Endothelial cell (in vitro differentiated cells): ENCODE measurements around the gene ADGRG1. TPM values are rescaled to one million over a fixed set of nuclear protein-coding genes. Genes with fewer than 3 reads are reported as not detected.

Experiments used
- DNase-seq: peaks from one replicate; pipeline ENCODE4 v3.0.0; 2021; ENCODE audit warnings: low spot score
- H3K27ac Mint-ChIP-seq: one replicate; pipeline ENCODE4 v1.8.0; 2021; ENCODE audit warnings: mixed read lengths, inconsistent platforms; ENCODE audit not compliant: unreplicated experiment
- H3K27me3 Mint-ChIP-seq: one replicate; pipeline ENCODE4 v1.8.0; 2021; ENCODE audit warnings: mild to moderate bottlenecking, moderate library complexity, mixed read lengths, inconsistent platforms; ENCODE audit not compliant: unreplicated experiment
- H3K36me3 Mint-ChIP-seq: one replicate; pipeline ENCODE4 v1.8.0; 2021; ENCODE audit warnings: mild to moderate bottlenecking, low read depth, mixed read lengths, inconsistent platforms; ENCODE audit not compliant: unreplicated experiment
- H3K4me1 Mint-ChIP-seq: one replicate; pipeline ENCODE4 v1.8.0; 2021; ENCODE audit warnings: mild to moderate bottlenecking, mixed read lengths, inconsistent platforms; ENCODE audit not compliant: unreplicated experiment
- H3K4me3 Mint-ChIP-seq: one replicate; pipeline ENCODE4 v1.8.0; 2021; ENCODE audit warnings: mild to moderate bottlenecking, mixed read lengths, inconsistent platforms; ENCODE audit not compliant: unreplicated experiment
- H3K9me3 Mint-ChIP-seq: one replicate; pipeline ENCODE4 v1.8.0; 2021; ENCODE audit warnings: mixed read lengths, inconsistent platforms; ENCODE audit not compliant: unreplicated experiment
- CTCF ChIP-seq: fragments of 200-600 bp; sonication (generic); IDR thresholded peaks from one replicate; pipeline ENCODE4 v1.5.0; 2021; ENCODE audit warnings: antibody characterized with exemption; ENCODE audit not compliant: unreplicated experiment
- total RNA-seq: library from RNA; stranded (reverse); fragmentation: NEBNext Ultra II Directional; extraction: Animal tissue kit (Norgen Biotek cat#: 25700); gene quantifications from one replicate; pipeline ENCODE4 v1.2.1, GENCODE V29; 2021; ENCODE audit not compliant: unreplicated experiment

Gene ADGRG1
- total RNA-seq, 1 donor from 2014 or later = 2.7 TPM

- no peaks in the 10 kb centered on the region for H3K9me3 Mint-ChIP-seq
- peaks cover 23% of the 10 kb centered on the region for H3K4me1 Mint-ChIP-seq
- H3K36me3 Mint-ChIP-seq = no peaks in the 10 kb centered on the region
- DNase-seq = no peak
- peaks cover 10% of the 10 kb centered on the region for H3K27me3 Mint-ChIP-seq
- TF ChIP-seq CTCF = no peak
- H3K27ac Mint-ChIP-seq = no peak overlapping the region
- no peak overlapping the region for H3K4me3 Mint-ChIP-seq
Measured at GRCh38 chr16:57682809-57683635, 54.6 kb downstream of the ADGRG1 start.

GRCh38 chr16:57683636-57684545, 55.5 kb downstream of the ADGRG1 start:
- H3K27me3 Mint-ChIP-seq = peaks cover 7% of the 10 kb centered on the region
- H3K4me1 Mint-ChIP-seq = peaks cover 24% of the 10 kb centered on the region
- DNase-seq = no peak
- H3K36me3 Mint-ChIP-seq = no peaks in the 10 kb centered on the region
- no peak overlapping the region for H3K27ac Mint-ChIP-seq
- no peak for TF ChIP-seq CTCF
- H3K4me3 Mint-ChIP-seq = no peak overlapping the region
- H3K9me3 Mint-ChIP-seq = no peaks in the 10 kb centered on the region

GRCh38 chr16:57684626-57685358, 56.4 kb downstream of the ADGRG1 start:
- H3K27ac Mint-ChIP-seq = no peak overlapping the region
- no peak overlapping the region for H3K4me3 Mint-ChIP-seq
- peaks cover 27% of the 10 kb centered on the region for H3K4me1 Mint-ChIP-seq
- H3K27me3 Mint-ChIP-seq = peaks cover 6% of the 10 kb centered on the region
- TF ChIP-seq CTCF = no peak
- no peaks in the 10 kb centered on the region for H3K36me3 Mint-ChIP-seq
- no peak for DNase-seq
- H3K9me3 Mint-ChIP-seq = no peaks in the 10 kb centered on the region

GRCh38 chr16:57685633-57686032, 57.2 kb downstream of the ADGRG1 start:
- Mint-ChIP-seq H3K36me3 (no peaks in the 10 kb centered on the region), H3K4me3 (no peak overlapping the region), H3K27me3 (peaks cover 9% of the 10 kb centered on the region), H3K4me1 (peaks cover 29% of the 10 kb centered on the region), H3K27ac (no peak overlapping the region), H3K9me3 (no peaks in the 10 kb centered on the region)
- no peak for DNase-seq
- TF ChIP-seq CTCF = no peak
